ACC112 (cell line): Measurements from ENCODE around the gene CEBPG.

Experiments
- H2AFZ ChIP-seq: fragments of 200-600 bp; sonication (generic); one replicate; pipeline ENCODE4 v1.6.0; 2017; ENCODE audit warnings: antibody characterized with exemption, low read length; ENCODE audit not compliant: unreplicated experiment
- H3K27ac ChIP-seq: fragments of 200-600 bp; sonication (generic); 2 replicates; pipeline ENCODE4 v1.5.1; 2014; ENCODE audit warnings: low read depth, mild to moderate bottlenecking, antibody characterized with exemption, low read length, moderate library complexity
- H3K27me3 ChIP-seq: fragments of 200-600 bp; sonication (generic); 2 replicates; pipeline ENCODE4 v1.6.1; 2014; ENCODE audit warnings: mild to moderate bottlenecking, antibody characterized with exemption, low read length, moderate library complexity, mixed read lengths; ENCODE audit not compliant: insufficient read depth
- H3K36me3 ChIP-seq: fragments of 200-600 bp; sonication (generic); 2 replicates; pipeline ENCODE4 v1.6.1; 2016; ENCODE audit warnings: mild to moderate bottlenecking, antibody characterized with exemption, low read length, moderate library complexity, mixed read lengths; ENCODE audit not compliant: insufficient read depth
- H3K4me1 ChIP-seq: fragments of 200-600 bp; sonication (generic); one replicate; pipeline ENCODE4 v1.6.1; 2016; ENCODE audit warnings: low read length, mixed read lengths; ENCODE audit not compliant: insufficient read depth, unreplicated experiment, control insufficient read depth
- H3K4me3 ChIP-seq: fragments of 200-600 bp; sonication (generic); 2 replicates; pipeline ENCODE4 v1.5.1; 2014; ENCODE audit warnings: mild to moderate bottlenecking, low read depth, low read length
- H3K79me2 ChIP-seq: fragments of 200-600 bp; sonication (generic); one replicate; pipeline ENCODE4 v1.6.0; 2016; ENCODE audit warnings: low read length; ENCODE audit not compliant: control insufficient read depth, unreplicated experiment, insufficient read depth

CEBPG gene

GRCh38 chr19:33368074-33368864 lies 5.2 kb upstream of the CEBPG start:
- H3K27me3 ChIP-seq, result peaks cover 15% of the 10 kb centered on the region; the same call in 1 of the 2 replicates
- H3K36me3 ChIP-seq, result no peaks in the 10 kb centered on the region
- peak overlapping the region; percentile 30; the same call in 1 of the 2 replicates for H3K27ac ChIP-seq
- peaks cover 9% of the 10 kb centered on the region for H3K4me1 ChIP-seq
- no peaks in the 10 kb centered on the region for H3K79me2 ChIP-seq
- H3K4me3 ChIP-seq, result no peak overlapping the region
- H2AFZ ChIP-seq, result peak overlapping the region; percentile 42

GRCh38 chr19:33370783-33371182 lies 2.7 kb upstream of the CEBPG start:
- Histone ChIP-seq H3K27me3 (peaks cover 5% of the 10 kb centered on the region; the same call in 1 of the 2 replicates), H3K4me1 (peaks cover 19% of the 10 kb centered on the region), H3K27ac (no peak overlapping the region), H3K4me3 (no peak overlapping the region), H2AFZ (no peak overlapping the region), H3K79me2 (peaks cover 18% of the 10 kb centered on the region), H3K36me3 (no peaks in the 10 kb centered on the region)

- H2AFZ ChIP-seq, result no peak overlapping the region
- peaks cover 28% of the 10 kb centered on the region for H3K4me1 ChIP-seq
- peaks cover 4% of the 10 kb centered on the region; the same call in 1 of the 2 replicates for H3K36me3 ChIP-seq
- peaks cover 52% of the 10 kb centered on the region for H3K79me2 ChIP-seq
- H3K4me3 ChIP-seq, result peak overlapping the region; percentile 95
- H3K27ac ChIP-seq, result peak overlapping the region; percentile 89
- H3K27me3 ChIP-seq, result no peaks in the 10 kb centered on the region
Observed at GRCh38 chr19:33374236-33374714, 766 bp downstream of the CEBPG start.

GRCh38 chr19:33375156-33375836 lies 1.8 kb downstream of the CEBPG start:
- Histone ChIP-seq H3K4me3 (peak overlapping the region; percentile 95), H3K4me1 (peaks cover 28% of the 10 kb centered on the region), H3K27me3 (no peaks in the 10 kb centered on the region), H3K36me3 (peaks cover 14% of the 10 kb centered on the region; the same call in 1 of the 2 replicates), H3K79me2 (peaks cover 62% of the 10 kb centered on the region), H3K27ac (0 out of 2 replicates have a peak overlapping the region, but pooled peaks have one; percentile 32), H2AFZ (no peak overlapping the region)

- Histone ChIP-seq H3K4me1 (peaks cover 28% of the 10 kb centered on the region), H3K27me3 (no peaks in the 10 kb centered on the region), H3K79me2 (peaks cover 64% of the 10 kb centered on the region), H3K27ac (peak overlapping the region; percentile 32; the same call in 1 of the 2 replicates), H3K36me3 (peaks cover 14% of the 10 kb centered on the region; the same call in 1 of the 2 replicates), H3K4me3 (peak overlapping the region; percentile 95), H2AFZ (no peak overlapping the region)
Observed at GRCh38 chr19:33375837-33376159, 2.3 kb downstream of the CEBPG start.

- Histone ChIP-seq H3K27ac (peak overlapping the region; percentile 32; the same call in 1 of the 2 replicates), H3K79me2 (peaks cover 70% of the 10 kb centered on the region), H3K36me3 (peaks cover 14% of the 10 kb centered on the region; the same call in 1 of the 2 replicates), H3K4me1 (peaks cover 28% of the 10 kb centered on the region), H2AFZ (no peak overlapping the region), H3K27me3 (no peaks in the 10 kb centered on the region), H3K4me3 (no peak overlapping the region)
Observed at GRCh38 chr19:33376423-33376822, 2.9 kb downstream of the CEBPG start.

GRCh38 chr19:33376941-33377557 lies 3.5 kb downstream of the CEBPG start:
- Histone ChIP-seq H2AFZ (no peak overlapping the region), H3K36me3 (peaks cover 14% of the 10 kb centered on the region; the same call in 1 of the 2 replicates), H3K79me2 (peaks cover 76% of the 10 kb centered on the region), H3K27ac (no peak overlapping the region), H3K27me3 (no peaks in the 10 kb centered on the region), H3K4me3 (no peak overlapping the region), H3K4me1 (peaks cover 28% of the 10 kb centered on the region)

- Histone ChIP-seq H3K36me3 (peaks cover 14% of the 10 kb centered on the region; the same call in 1 of the 2 replicates), H3K79me2 (peaks cover 80% of the 10 kb centered on the region), H3K27ac (no peak overlapping the region), H3K4me3 (no peak overlapping the region), H3K4me1 (peaks cover 28% of the 10 kb centered on the region), H3K27me3 (no peaks in the 10 kb centered on the region), H2AFZ (no peak overlapping the region)
Observed at GRCh38 chr19:33377586-33378475, 4.3 kb downstream of the CEBPG start.

- Histone ChIP-seq H3K27ac (no peak overlapping the region), H3K4me3 (no peak overlapping the region), H3K4me1 (peaks cover 28% of the 10 kb centered on the region), H2AFZ (no peak overlapping the region), H3K27me3 (no peaks in the 10 kb centered on the region), H3K36me3 (peaks cover 14% of the 10 kb centered on the region; the same call in 1 of the 2 replicates), H3K79me2 (peaks cover 83% of the 10 kb centered on the region)
Observed at GRCh38 chr19:33379151-33379829, 5.8 kb downstream of the CEBPG start.
